Measurements from ENCODE around the gene ARL4A. TPM values are rescaled to one million over a fixed set of nuclear protein-coding genes. Genes with fewer than 3 reads are reported as not detected.

ARL4A gene, protein sequence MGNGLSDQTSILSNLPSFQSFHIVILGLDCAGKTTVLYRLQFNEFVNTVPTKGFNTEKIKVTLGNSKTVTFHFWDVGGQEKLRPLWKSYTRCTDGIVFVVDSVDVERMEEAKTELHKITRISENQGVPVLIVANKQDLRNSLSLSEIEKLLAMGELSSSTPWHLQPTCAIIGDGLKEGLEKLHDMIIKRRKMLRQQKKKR
- 10 to 100 TPM; 38.5 to 89.7 (median 72.7) TPM for total RNA-seq

DNA sequence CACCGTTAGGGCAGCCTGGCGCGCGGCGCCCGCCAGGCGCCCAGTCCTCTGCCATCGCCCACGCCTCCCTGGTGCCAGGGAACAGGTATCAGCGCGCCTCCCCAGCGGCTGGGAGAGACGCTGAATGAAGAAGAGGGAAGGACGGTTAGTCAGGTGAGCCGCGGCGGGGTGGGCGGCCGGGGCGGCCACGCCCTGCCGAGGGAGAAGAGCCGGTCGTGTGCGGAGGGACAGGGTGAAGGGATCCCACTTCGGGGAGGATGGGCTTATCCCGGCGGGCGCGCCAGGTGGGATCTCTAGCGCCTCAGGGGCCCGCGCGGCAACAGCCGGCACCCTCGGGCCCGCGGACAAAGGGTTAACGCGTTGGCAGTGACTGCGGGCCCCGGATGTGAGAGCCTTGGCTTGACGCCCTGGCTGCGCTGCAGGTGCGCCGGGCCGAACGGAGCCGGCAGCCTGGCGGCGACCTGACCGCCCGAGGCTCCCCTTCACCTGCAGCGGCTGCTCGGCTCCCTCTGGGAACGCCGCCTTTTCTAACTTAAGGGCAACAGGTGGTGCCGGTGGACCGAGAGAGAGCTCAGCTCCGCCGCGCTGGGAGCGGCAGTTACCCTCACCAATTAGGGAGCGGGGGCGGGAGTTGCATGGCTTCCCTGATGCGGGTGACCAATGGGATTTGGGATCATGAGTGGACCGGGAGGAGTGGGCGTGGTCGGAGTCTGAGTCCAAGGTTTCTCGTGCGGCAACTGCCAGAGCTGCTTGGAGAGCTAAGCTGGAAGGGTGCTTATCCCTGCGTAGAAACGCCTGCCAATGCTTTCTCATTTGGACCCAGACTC lies at the start of gene ARL4A:
Gene ARL4A, plus strand, starts transcription at position 743 of the 827 bp plus-strand sequence. CDS start 622 bp downstream, outside the sequence.
- Histone ChIP-seq H3K27ac (peak within 1 kb of the TSS; percentile 79 to 85), H3K4me3 (peak within 1 kb of the TSS; percentile 59 to 82), H3K9me3 (no peaks in the 10 kb centered on the region), H3K27me3 (no peaks in the 10 kb centered on the region), H3K36me3 (no peaks in the 10 kb centered on the region), H3K4me1 (no peaks in the 10 kb centered on the region)
- peak; percentile 96 to 99 for DNase-seq
- TF ChIP-seq POLR2A (IDR thresholded peaks at IDR 0.05), result peak; percentile 69 to 89
- TF ChIP-seq, protein P1, sequence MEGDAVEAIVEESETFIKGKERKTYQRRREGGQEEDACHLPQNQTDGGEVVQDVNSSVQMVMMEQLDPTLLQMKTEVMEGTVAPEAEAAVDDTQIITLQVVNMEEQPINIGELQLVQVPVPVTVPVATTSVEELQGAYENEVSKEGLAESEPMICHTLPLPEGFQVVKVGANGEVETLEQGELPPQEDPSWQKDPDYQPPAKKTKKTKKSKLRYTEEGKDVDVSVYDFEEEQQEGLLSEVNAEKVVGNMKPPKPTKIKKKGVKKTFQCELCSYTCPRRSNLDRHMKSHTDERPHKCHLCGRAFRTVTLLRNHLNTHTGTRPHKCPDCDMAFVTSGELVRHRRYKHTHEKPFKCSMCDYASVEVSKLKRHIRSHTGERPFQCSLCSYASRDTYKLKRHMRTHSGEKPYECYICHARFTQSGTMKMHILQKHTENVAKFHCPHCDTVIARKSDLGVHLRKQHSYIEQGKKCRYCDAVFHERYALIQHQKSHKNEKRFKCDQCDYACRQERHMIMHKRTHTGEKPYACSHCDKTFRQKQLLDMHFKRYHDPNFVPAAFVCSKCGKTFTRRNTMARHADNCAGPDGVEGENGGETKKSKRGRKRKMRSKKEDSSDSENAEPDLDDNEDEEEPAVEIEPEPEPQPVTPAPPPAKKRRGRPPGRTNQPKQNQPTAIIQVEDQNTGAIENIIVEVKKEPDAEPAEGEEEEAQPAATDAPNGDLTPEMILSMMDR (IDR thresholded peaks at IDR 0.05), result peak; percentile 21 to 58 (median 50)
- intact Hi-C loops (cut with DNase I; ENCODE audit: low total_unique reads), result no loop called here

DNA sequence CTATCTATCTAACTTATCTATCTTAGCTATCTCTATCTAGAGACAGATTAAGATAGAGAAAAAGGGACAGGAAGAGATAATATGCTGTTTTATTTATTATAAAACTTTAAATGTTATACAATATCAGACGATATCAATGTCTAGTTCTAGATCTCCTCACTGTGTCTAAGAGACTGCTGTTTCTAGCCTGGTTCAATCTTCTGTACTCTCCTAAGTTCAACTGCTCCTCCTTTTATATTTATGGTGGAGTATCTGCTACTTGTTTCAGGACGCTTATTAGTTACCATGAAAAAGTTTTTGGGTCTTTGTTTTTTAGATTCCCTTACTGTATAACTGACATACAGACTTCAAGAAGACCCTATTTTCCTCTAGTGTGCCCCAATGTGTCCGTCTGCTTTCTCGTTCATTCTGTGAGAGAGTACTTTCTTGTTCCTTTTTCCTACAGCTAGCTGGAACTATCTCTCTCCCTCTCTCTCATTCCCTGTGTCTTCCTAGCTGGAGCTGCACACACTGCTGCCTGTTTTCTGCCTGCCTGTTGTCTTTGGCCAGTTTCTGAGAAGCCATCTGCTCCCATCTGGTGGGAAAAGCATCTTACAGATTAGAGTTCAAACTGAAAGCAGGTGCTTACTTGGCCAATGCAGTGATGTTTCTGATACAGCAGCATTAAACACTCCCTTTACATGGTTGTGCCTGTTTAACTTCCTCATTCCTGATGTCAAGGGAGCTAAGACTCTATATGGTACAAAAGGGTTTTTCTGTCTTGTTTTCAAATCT lies 49.4 kb upstream of the ARL4A start:
- Histone ChIP-seq H3K4me3 (no peak overlapping the region), H3K27me3 (no peaks in the 10 kb centered on the region), H3K27ac (no peak overlapping the region), H3K9me3 (no peaks in the 10 kb centered on the region), H3K4me1 (no peaks in the 10 kb centered on the region), H3K36me3 (no peaks in the 10 kb centered on the region)
- intact Hi-C loops (cut with DNase I; ENCODE audit: low total_unique reads), result no loop called here
- TF ChIP-seq, protein P1 (IDR thresholded peaks at IDR 0.05), result no peak
- TF ChIP-seq POLR2A (IDR thresholded peaks at IDR 0.05), result no peak
- no peak for DNase-seq

DNA sequence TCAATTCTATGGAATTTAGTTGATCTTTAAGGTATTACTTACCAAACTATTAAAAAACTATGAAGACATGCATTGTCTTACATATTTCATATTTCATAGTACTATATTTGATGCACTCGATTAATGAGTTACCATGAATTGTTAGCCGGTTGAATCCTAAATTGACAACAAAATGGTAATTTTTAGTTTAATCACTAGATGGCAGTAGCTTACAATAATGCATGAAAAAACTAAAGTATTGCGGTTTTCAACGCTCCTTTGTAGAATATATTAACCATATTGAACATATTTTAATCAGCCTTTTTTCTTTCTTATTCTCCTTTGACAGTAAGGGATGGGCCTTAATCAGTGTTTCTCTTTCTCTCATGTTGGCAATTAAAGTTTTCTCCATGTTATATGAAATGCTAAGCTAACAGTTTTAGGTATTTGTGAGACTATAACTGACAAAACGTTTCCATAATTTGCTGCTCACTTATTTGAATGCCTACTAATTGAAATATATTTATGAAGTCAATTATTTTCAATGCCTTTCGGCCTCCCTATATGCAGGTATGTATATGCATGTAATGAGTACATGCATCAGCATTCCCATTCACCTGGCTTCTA lies 48.5 kb upstream of the ARL4A start:
- Histone ChIP-seq H3K9me3 (no peaks in the 10 kb centered on the region), H3K4me3 (no peak overlapping the region), H3K36me3 (no peaks in the 10 kb centered on the region), H3K27ac (no peak overlapping the region), H3K27me3 (no peaks in the 10 kb centered on the region), H3K4me1 (no peaks in the 10 kb centered on the region)
- no peak for TF ChIP-seq POLR2A (IDR thresholded peaks at IDR 0.05)
- TF ChIP-seq, protein P1 (IDR thresholded peaks at IDR 0.05), result peak; percentile 47 to 59 (median 56)
- no peak for DNase-seq
- intact Hi-C loops (cut with DNase I; ENCODE audit: low total_unique reads), result no loop called here

DNA sequence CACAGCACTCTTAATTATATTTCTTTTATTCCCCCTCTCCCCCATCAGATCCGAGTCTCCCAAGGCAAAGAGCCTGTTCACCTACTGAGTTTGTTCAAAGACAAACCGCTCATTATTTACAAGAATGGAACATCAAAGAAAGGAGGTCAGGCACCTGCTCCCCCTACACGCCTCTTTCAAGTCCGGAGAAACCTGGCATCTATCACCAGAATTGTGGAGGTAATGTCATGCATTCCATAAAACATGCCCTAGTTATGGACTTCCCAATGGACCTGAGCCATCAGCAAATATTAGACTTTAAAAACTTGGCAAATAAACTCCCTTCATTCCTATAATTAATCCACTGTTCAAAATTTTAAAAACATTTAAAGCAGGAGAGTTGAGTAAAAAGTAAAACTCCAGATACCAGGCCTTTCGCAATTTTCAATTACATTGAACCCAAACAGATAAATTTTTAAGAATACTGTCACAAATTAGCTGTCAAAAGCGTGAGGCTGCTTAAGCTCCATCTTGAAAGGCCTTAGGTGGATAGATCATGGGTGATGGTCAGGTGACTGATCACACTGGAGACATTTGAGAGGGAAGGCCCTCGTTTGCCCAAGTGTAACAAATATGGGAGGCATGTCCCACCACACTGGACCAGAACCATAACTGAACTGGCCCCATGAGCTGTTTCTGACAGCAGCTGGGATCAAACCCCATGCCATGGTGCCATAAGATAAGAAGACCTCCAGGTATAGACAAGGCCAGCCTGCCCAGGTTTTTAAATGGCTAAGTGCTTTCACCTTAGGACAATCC lies 46.9 kb upstream of the ARL4A start:
- Histone ChIP-seq H3K9me3 (no peaks in the 10 kb centered on the region), H3K27ac (no peak overlapping the region), H3K4me1 (no peaks in the 10 kb centered on the region), H3K36me3 (no peaks in the 10 kb centered on the region), H3K27me3 (no peaks in the 10 kb centered on the region), H3K4me3 (no peak overlapping the region)
- DNase-seq, result no peak
- intact Hi-C loops (cut with DNase I; ENCODE audit: low total_unique reads), result loop anchor here (10.0 kb wide), 1 partner anchor 624 kb away; no protein-coding TSS in a partner anchor
- TF ChIP-seq, protein P1 (IDR thresholded peaks at IDR 0.05), result no peak
- no peak for TF ChIP-seq POLR2A (IDR thresholded peaks at IDR 0.05)
